K562 (cell line): ENCODE measurements around the gene TRIM38. TPM values are rescaled to one million over a fixed set of nuclear protein-coding genes. Genes with fewer than 3 reads are reported as not detected.
A peak's percentile ranks its signal among the peaks of the same experiment; 100 is the strongest.

Experiments
- CGGBP1 ChIP-seq: fragments of 250-450 bp; sonication (Bioruptor Pico); IDR thresholded peaks from 2 replicates; pipeline ENCODE4 v1.9.0; 2021; ENCODE audit warnings: mild to moderate bottlenecking
- ETS2 ChIP-seq: IDR thresholded peaks from 2 replicates; pipeline ENCODE4 v1.6.1; 2016; ENCODE audit warnings: borderline replicate concordance, missing genetic modification characterization, mild to moderate bottlenecking, moderate library complexity, missing compliant biosample characterization; ENCODE audit not compliant: poor library complexity, severe bottlenecking
- GTF2A2 ChIP-seq: IDR thresholded peaks from 2 replicates; pipeline ENCODE4 v1.6.1; 2016; ENCODE audit warnings: mild to moderate bottlenecking, missing genetic modification characterization, missing compliant biosample characterization
- HINFP ChIP-seq: fragments of 450-650 bp; conservative IDR thresholded peaks from 2 replicates; pipeline ENCODE4 v1.6.1; 2016; ENCODE audit warnings: missing genetic modification characterization, low read depth, mild to moderate bottlenecking, control low read depth, missing compliant biosample characterization
- KDM2B ChIP-seq: fragments of 250-450 bp; sonication (Bioruptor Pico); IDR thresholded peaks from 2 replicates; pipeline ENCODE4 v1.8.0; 2021; ENCODE audit warnings: mild to moderate bottlenecking, moderate library complexity
- MYBL2 ChIP-seq, 2 experiments: fragments of 450-650 bp in 1 of 2; sonication (generic) in 1 of 2; formaldehyde crosslinking in 1 of 2; IDR thresholded peaks; 2 replicates each; pipeline versions ENCODE4 v1.6.1 to v1.8.1; 2017 to 2022; ENCODE audit warnings: borderline replicate concordance in 1 of 2, inconsistent platforms in 1 of 2, low read depth in 1 of 2, mild to moderate bottlenecking in 1 of 2, missing genetic modification reagents in 1 of 2, moderate library complexity in 1 of 2
- RBM34 ChIP-seq: fragments of 200-400 bp; formaldehyde crosslinking; IDR thresholded peaks from 2 replicates; pipeline ENCODE4 v1.6.1; 2018; ENCODE audit warnings: low read length, borderline replicate concordance; ENCODE audit not compliant: insufficient read depth
- U2AF1 ChIP-seq: fragments of 200-400 bp; formaldehyde crosslinking; optimal IDR thresholded peaks from 2 replicates; pipeline ENCODE3; 2017; ENCODE audit warnings: mild to moderate bottlenecking, low read depth, low read length, moderate library complexity
- ZNF133 ChIP-seq: fragments of 250-450 bp; sonication (Bioruptor Pico); IDR thresholded peaks from 2 replicates; pipeline ENCODE4 v1.4.0; 2020; ENCODE audit warnings: mild to moderate bottlenecking
- ZNF140 ChIP-seq: fragments of 250-450 bp; sonication (Bioruptor Pico); IDR thresholded peaks from 2 replicates; pipeline ENCODE4 v1.8.0; 2021; ENCODE audit warnings: moderate library complexity, mild to moderate bottlenecking, inconsistent platforms
- ZNF609 ChIP-seq: sonication (generic); formaldehyde crosslinking; IDR thresholded peaks from 2 replicates; pipeline ENCODE4 v1.8.1; 2023; ENCODE audit warnings: missing genetic modification reagents, mild to moderate bottlenecking, borderline replicate concordance
- ZNF830 ChIP-seq: fragments of 250-450 bp; sonication (Bioruptor Pico); IDR thresholded peaks from 2 replicates; pipeline ENCODE4 v1.5.0; 2021; ENCODE audit warnings: mild to moderate bottlenecking
- polyA plus RNA-seq, 8 experiments: library from polyadenylated mRNA; depleted of rRNA in 4 of 8; stranded (reverse) in 5 of 8; unstranded in 3 of 8; fragments of >200 nt; fragmentation: Nextera tagmentation in 2 of 8; fragmentation: Illumina TruSeq in 1 of 8; extraction: Ambion mirVana in 2 of 8; extraction: Trizol in 1 of 8; gene quantifications; 2 replicates each; pipeline versions ENCODE4 v1.2.1 to v1.2.3, GENCODE V29; 2011 to 2014; ENCODE audit warnings: inconsistent platforms in 1 of 8, missing spikeins in 1 of 8
- total RNA-seq, 7 experiments: library from RNA; depleted of rRNA in 6 of 7; stranded (reverse); fragments of >200 nt in 6 of 7; fragmentation: Illumina TruSeq in 2 of 7; extraction: Trizol in 2 of 7; gene quantifications; 2 replicates each; pipeline versions ENCODE4 v1.2.1 to v1.2.3, GENCODE V29; 2011 to 2021; ENCODE audit warnings: low replicate concordance in 1 of 7
- TF ChIP-seq, protein P1 (sequence below): fragments of 450-650 bp; IDR thresholded peaks from 2 replicates; pipeline ENCODE4 v1.6.1; 2016; ENCODE audit warnings: mild to moderate bottlenecking
- TF ChIP-seq, protein P2 (sequence below): fragments of 450-650 bp; IDR thresholded peaks from 2 replicates; pipeline ENCODE4 v1.6.1; 2016; ENCODE audit warnings: antibody characterized with exemption

TRIM38 gene
- total and polyA plus RNA-seq, 9 of the 15 experiments (the other 6 are each of a cell fraction or from before 2014, with no cell fraction given) = 1.7 to 6.7 (median 6.3) TPM

DNA sequence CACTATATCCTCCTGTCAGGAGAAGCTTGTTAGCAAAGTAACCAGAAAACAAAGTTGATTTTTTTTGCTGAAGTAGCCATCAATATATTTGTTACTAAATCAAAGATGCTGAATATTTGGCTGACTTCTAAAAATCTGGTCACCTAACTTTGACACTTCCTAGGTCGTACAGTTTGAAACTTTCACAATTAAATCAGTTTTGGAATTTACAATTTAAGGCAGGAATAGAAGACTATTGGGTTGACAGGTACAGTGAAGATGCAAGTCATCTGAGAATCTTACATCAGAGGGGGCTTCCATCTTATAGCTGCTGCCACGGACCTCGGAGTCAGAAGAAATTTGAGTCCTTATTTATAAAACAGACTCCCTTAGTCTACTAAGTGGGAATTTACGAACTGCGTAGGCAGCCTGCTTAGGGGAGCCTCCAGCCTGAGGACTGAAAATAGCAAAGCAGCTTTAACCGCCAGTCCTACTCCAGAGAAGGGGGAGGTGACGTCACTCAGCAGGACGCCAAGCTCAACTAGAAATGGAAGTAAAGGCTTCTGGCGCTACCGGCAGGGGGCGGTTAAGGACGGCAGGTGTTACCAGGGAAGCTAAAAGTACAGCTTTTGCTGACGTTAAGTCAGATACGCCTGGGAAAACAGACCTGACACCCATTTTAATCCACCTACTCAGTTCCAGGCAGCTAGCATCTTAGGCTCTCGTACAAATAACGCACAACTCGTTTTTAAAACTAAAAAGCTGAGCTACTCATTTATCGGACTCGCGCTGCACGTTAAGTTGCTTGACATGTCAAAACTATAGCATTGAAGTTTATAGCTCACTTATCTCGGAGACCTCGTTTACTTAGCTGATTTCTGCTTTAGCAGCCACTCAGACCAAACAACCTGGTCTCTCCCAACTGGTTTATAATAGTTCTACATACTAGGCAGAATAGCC, 63.6 kb downstream of the TRIM38 start (continued):
- 0 out of 2 replicates have a peak, but pooled peaks have one; percentile 40 for TF ChIP-seq ZNF609 (CRISPR knock-in tag)
- no peak for TF ChIP-seq U2AF1
- TF ChIP-seq ZNF830 (CRISPR knock-in tag) = peak; percentile 92
- TF ChIP-seq GTF2A2 = no peak; the same call in 1 of the 2 replicates
- TF ChIP-seq, protein P1, sequence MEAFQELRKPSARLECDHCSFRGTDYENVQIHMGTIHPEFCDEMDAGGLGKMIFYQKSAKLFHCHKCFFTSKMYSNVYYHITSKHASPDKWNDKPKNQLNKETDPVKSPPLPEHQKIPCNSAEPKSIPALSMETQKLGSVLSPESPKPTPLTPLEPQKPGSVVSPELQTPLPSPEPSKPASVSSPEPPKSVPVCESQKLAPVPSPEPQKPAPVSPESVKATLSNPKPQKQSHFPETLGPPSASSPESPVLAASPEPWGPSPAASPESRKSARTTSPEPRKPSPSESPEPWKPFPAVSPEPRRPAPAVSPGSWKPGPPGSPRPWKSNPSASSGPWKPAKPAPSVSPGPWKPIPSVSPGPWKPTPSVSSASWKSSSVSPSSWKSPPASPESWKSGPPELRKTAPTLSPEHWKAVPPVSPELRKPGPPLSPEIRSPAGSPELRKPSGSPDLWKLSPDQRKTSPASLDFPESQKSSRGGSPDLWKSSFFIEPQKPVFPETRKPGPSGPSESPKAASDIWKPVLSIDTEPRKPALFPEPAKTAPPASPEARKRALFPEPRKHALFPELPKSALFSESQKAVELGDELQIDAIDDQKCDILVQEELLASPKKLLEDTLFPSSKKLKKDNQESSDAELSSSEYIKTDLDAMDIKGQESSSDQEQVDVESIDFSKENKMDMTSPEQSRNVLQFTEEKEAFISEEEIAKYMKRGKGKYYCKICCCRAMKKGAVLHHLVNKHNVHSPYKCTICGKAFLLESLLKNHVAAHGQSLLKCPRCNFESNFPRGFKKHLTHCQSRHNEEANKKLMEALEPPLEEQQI = peak; percentile 75; the same call in 1 of the 2 replicates
- TF ChIP-seq CGGBP1 (CRISPR knock-in tag) = no peak
- TF ChIP-seq KDM2B (CRISPR knock-in tag) = no peak
- no peak for TF ChIP-seq RBM34
- peak; percentile 31; the same call in 1 of the 2 replicates for TF ChIP-seq HINFP (tag)
- no peak for TF ChIP-seq ETS2 (tag)
- TF ChIP-seq MYBL2 (IDR thresholded peaks at IDR 0.05; ENCODE audit: low read depth) = no peak; the same call in 1 of the 2 replicates
- no peak for TF ChIP-seq MYBL2 (CRISPR knock-in tag; IDR thresholded peaks at IDR 0.05; ENCODE audit: borderline replicate concordance)
- no peak for TF ChIP-seq ZNF133
- TF ChIP-seq ZNF140 (CRISPR knock-in tag) = peak; percentile 43; the same call in 1 of the 2 replicates
- TF ChIP-seq, protein P2, sequence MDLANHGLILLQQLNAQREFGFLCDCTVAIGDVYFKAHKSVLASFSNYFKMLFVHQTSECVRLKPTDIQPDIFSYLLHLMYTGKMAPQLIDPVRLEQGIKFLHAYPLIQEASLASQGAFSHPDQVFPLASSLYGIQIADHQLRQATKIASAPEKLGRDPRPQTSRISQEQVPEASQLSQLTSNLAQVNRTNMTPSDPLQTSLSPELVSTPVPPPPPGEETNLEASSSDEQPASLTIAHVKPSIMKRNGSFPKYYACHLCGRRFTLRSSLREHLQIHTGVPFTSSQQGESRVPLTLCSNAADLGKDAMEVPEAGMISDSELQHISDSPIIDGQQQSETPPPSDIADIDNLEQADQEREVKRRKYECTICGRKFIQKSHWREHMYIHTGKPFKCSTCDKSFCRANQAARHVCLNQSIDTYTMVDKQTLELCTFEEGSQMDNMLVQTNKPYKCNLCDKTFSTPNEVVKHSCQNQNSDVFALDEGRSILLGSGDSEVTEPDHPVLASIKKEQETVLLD = 0 out of 2 replicates have a peak, but pooled peaks have one; percentile 12
